ENCODE measurements around the gene TSHR. TPM values are rescaled to one million over a fixed set of nuclear protein-coding genes. Genes with fewer than 3 reads are reported as not detected.

The TSHR gene
- total RNA-seq, 1 experiment from 2014 or later = not detected

- no peak for ATAC-seq
- H3K36me3 ChIP-seq (ENCODE audit: control insufficient read depth in 1 of 2, insufficient read depth in 2 of 2, low read length in 2 of 2) = no peaks in the 10 kb centered on the region
- no peak overlapping the region for H3K27ac ChIP-seq (ENCODE audit: low read depth, low read length)
- H3K9me3 ChIP-seq (ENCODE audit: control insufficient read depth in 1 of 2, insufficient read depth in 1 of 2, low read depth in 1 of 2, low read length in 2 of 2) = no peaks in the 10 kb centered on the region
- peaks cover 4 to 20% of the 10 kb centered on the region in 2 experiments; a peak in 2 of 4 replicates for H3K4me1 ChIP-seq (ENCODE audit: control insufficient read depth in 1 of 2, insufficient read depth in 2 of 2, low read length in 2 of 2)
- no peaks in the 10 kb centered on the region for H3K9me2 ChIP-seq (ENCODE audit: insufficient read depth)
- H3K79me2 ChIP-seq (ENCODE audit: insufficient read depth, low read length) = no peaks in the 10 kb centered on the region
- no peak overlapping the region for H3K4me3 ChIP-seq (replicated peaks in 1 of 2; ENCODE audit: low read depth in 1 of 2, low read length in 2 of 2)
- H2AFZ ChIP-seq (ENCODE audit: low read depth, low read length, poor library complexity, severe bottlenecking) = no peak overlapping the region
- DNase-seq (ENCODE audit: low read depth, low spot score) = no peak
- no peak for TF ChIP-seq EGR1 (IDR thresholded peaks at IDR 0.05; ENCODE audit: low read depth)
- no peak for TF ChIP-seq SRF (IDR thresholded peaks at IDR 0.05; ENCODE audit: low read depth)
- TF ChIP-seq CTCF (IDR thresholded peaks at IDR 0.05 in 2 of 3, conservative IDR thresholded peaks at IDR 0.05 in 1 of 3; ENCODE audit: borderline replicate concordance in 1 of 3, insufficient read depth in 1 of 3, low read depth in 2 of 3, low read length in 2 of 3) = no peak
- TF ChIP-seq CEBPB (IDR thresholded peaks at IDR 0.05; ENCODE audit: low read depth) = no peak
- no peak for TF ChIP-seq EZH2phosphoT487 (IDR thresholded peaks at IDR 0.05; ENCODE audit: borderline replicate concordance)
- no peak for TF ChIP-seq REST (IDR thresholded peaks at IDR 0.05; ENCODE audit: low read depth)
- no peak for TF ChIP-seq MAX (IDR thresholded peaks at IDR 0.05)
- TF ChIP-seq TCF7L2 (IDR thresholded peaks at IDR 0.05; ENCODE audit: borderline replicate concordance, extremely low read depth, insufficient read depth, insufficient read length) = no peak
- no peak for TF ChIP-seq FOSL1 (IDR thresholded peaks at IDR 0.05; ENCODE audit: low read depth)
- no peak for TF ChIP-seq ELF1 (IDR thresholded peaks at IDR 0.05; ENCODE audit: borderline replicate concordance, low read depth)
- TF ChIP-seq YY1 (IDR thresholded peaks at IDR 0.05; ENCODE audit: extremely low read depth, insufficient replicate concordance, low read depth, low read length) = no peak
- no peak for TF ChIP-seq JUND (IDR thresholded peaks at IDR 0.05)
- TF ChIP-seq ZBTB33 (IDR thresholded peaks at IDR 0.05; ENCODE audit: extremely low read depth, insufficient replicate concordance, low read length) = no peak
- TF ChIP-seq ZFX (IDR thresholded peaks at IDR 0.05) = no peak
- TF ChIP-seq SIN3A (IDR thresholded peaks at IDR 0.05; ENCODE audit: low read depth) = no peak
- TF ChIP-seq SP1 (IDR thresholded peaks at IDR 0.05; ENCODE audit: low read depth) = no peak
- TF ChIP-seq CBX3 (IDR thresholded peaks at IDR 0.05; ENCODE audit: low read depth) = no peak
- no peak for TF ChIP-seq POLR2AphosphoS5 (IDR thresholded peaks at IDR 0.05; ENCODE audit: low read depth, low read length)
- TF ChIP-seq ZNF274 (IDR thresholded peaks at IDR 0.05; ENCODE audit: low read depth, low read length) = no peak
- no peak for TF ChIP-seq ATF3 (IDR thresholded peaks at IDR 0.05)
- BruUV-seq (replicated peaks) = no TSS peak
- no peaks in the 10 kb centered on the region for H4K20me1 ChIP-seq (ENCODE audit: insufficient read depth)
- H3K27me3 ChIP-seq (ENCODE audit: insufficient read depth, low read length) = no peaks in the 10 kb centered on the region
- H3K4me2 ChIP-seq (ENCODE audit: low read length) = no peak overlapping the region
- RAD21 ChIA-PET (ENCODE audit: low non-redundant PET in 1 of 2, low total read pairs in 2 of 2, uncharacterized antibody in 2 of 2, unreplicated experiment in 2 of 2) = no interaction called here
- no peak overlapping the region for H3K9ac ChIP-seq (ENCODE audit: low read length)
- CTCF ChIA-PET = no interaction called here
- intact Hi-C loops (cut with micrococcal nuclease) = no loop called here
- POLR2A ChIA-PET = no interaction called here
Observed at GRCh38 chr14:80946797-80947196, 8.6 kb upstream of the TSHR start.

Data from HCT116 (cell line).